Naive thymus-derived CD8-positive, alpha-beta T cell (primary cell): ENCODE results near the gene ZNF880. TPM values are rescaled to one million over a fixed set of nuclear protein-coding genes. Genes with fewer than 3 reads are reported as not detected.
"Not testable (repeated sequence)": the region's sequence is repeated elsewhere in the genome, so short reads cannot be mapped to it uniquely, and the experiment has no call there.

Experiments used
- ATAC-seq, 2 donors: fragments of 150-1000 bp; cut with Tn5 transposase in 1 of 2; sonication (Bioruptor Pico), chemical (Tn5 transposase) in 1 of 2; 1 replicate in 1 of 2; 2 replicates in 1 of 2; pipeline ENCODE4 v1.10.0; 2021; ENCODE audit warnings: mild to moderate bottlenecking in 2 of 2, moderate library complexity in 2 of 2
- POLR2A ChIA-PET: fragments of 350-600 bp; sonication (Branson Sonifier 250); formaldehyde crosslinking; loops from one replicate; lab custom pipeline; 2021; ENCODE audit warnings: antibody characterized with exemption; lab: Charles Lee
- DNase-seq, 10 donors: peaks; one replicate each; pipeline versions ENCODE4 v3.0.0 to v3.0.0-alpha.2; 2020 to 2022
- H3K27ac Mint-ChIP-seq, 10 donors: one replicate each; pipeline ENCODE4 v1.8.0; 2020 to 2022; ENCODE audit warnings: mild to moderate bottlenecking in 10 of 10, mixed read lengths in 10 of 10, moderate library complexity in 4 of 10, inconsistent platforms in 1 of 10
- H3K27me3 Mint-ChIP-seq, 5 donors: one replicate each; pipeline ENCODE4 v1.8.0; 2021 to 2022; ENCODE audit warnings: mixed read lengths in 5 of 5
- H3K36me3 Mint-ChIP-seq, 3 donors: one replicate each; pipeline ENCODE4 v1.8.0; 2020 to 2022; ENCODE audit warnings: mixed read lengths in 3 of 3, mild to moderate bottlenecking in 2 of 3, inconsistent platforms in 1 of 3
- H3K4me1 Mint-ChIP-seq, 4 donors: one replicate each; pipeline ENCODE4 v1.8.0; 2021 to 2022; ENCODE audit warnings: mixed read lengths in 4 of 4
- H3K4me3 Mint-ChIP-seq, 10 donors: one replicate each; pipeline ENCODE4 v1.8.0; 2020 to 2022; ENCODE audit warnings: mild to moderate bottlenecking in 10 of 10, mixed read lengths in 10 of 10, moderate library complexity in 6 of 10, inconsistent platforms in 1 of 10
- H3K9me3 Mint-ChIP-seq, 9 donors: one replicate each; pipeline ENCODE4 v1.8.0; 2020 to 2022; ENCODE audit warnings: mixed read lengths in 9 of 9, mild to moderate bottlenecking in 3 of 9, inconsistent platforms in 1 of 9, moderate library complexity in 1 of 9
- polyA plus RNA-seq, 3 donors: library from polyadenylated mRNA; unstranded; fragments of 300-500 nt; fragmentation: Illumina TruSeq; gene quantifications; one replicate each; pipeline ENCODE4 v1.2.3, GENCODE V29; 2021
- total RNA-seq, 8 experiments: library from RNA in 2 of 8; stranded (reverse) in 2 of 8; gene quantifications; one replicate each; pipeline ENCODE4 v1.2.3 and lab custom pipeline; 2021 to 2026

Gene ZNF880
- 10 to 100 TPM; 46.5 to 57.9 TPM for total RNA-seq
- polyA plus RNA-seq: 10 to 100 TPM; 38.7 to 46.8 (median 40.4) TPM
- 16.7 to 28.8 (median 23.1) reads per million in 6 experiments for total RNA-seq (lab: John Stamatoyannopoulos, UW)

DNA sequence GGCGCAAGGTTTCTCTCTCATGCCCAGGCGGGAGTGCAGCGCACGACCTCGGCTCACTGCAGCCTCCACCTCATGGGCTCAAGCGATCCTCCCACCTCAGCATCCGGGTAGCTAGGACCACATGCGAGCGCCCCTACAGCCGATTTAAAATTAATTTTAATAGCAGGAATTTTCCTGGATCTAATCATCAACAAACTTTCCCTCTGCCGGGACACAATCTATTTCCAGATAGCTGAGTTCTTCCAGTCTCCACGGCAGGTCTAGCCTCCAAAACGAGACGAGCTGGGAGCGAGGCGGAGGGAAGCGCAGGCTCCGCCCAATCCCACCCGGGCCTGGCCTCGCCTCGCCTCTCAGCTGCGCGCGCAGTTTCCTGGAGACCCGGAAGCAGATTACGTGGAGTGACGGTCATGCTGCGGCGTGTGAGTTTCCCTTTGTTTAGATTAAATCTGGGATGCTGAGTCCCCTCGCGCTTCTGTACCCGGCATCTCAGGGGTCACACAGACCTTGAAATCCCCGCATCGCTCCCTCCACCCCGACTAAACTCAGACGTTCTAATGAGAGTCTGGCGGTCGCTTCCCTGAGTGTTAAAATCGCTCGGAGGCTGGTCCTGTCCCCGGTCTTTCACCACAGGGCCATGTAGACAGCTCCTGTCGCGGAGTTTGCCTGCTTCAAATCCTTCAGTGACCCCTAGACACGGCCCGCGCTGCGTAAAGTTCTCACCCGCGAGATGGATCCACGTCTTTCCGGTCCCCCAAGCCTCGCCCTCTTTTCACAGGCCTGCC is at the start of gene ZNF880:
TSS of gene ZNF880 (plus strand) at position 365 of the 782 bp plus-strand sequence. CDS start at position 408, 43 bp downstream.
- Mint-ChIP-seq H3K4me3 (peak within 1 kb of the TSS; percentile 91 to 97 (median 96)), H3K9me3 (peaks cover 0 to 88% (median 30%) of the 10 kb centered on the region in 9 donors), H3K27ac (peak within 1 kb of the TSS; percentile 96 to 100 (median 98)), H3K27me3 (peaks cover 0 to 1% (median 0%) of the 10 kb centered on the region in 5 donors), H3K36me3 (peaks cover 42 to 77% (median 53%) of the 10 kb centered on the region in 3 donors), H3K4me1 (peaks cover 8 to 21% (median 16%) of the 10 kb centered on the region in 4 donors)
- POLR2A ChIA-PET: interaction anchor here (0.6 to 1.1 kb wide), 10 partner anchors 11 to 1151 kb away, joined by 3 to 16 read pairs (median 3); partner anchors contain the start of genes ZNF528, ZNF610, ZNF766 and ZNF816
- peak; percentile 79 to 96 (median 91) for DNase-seq
- ATAC-seq: peak; percentile 95 to 97

DNA sequence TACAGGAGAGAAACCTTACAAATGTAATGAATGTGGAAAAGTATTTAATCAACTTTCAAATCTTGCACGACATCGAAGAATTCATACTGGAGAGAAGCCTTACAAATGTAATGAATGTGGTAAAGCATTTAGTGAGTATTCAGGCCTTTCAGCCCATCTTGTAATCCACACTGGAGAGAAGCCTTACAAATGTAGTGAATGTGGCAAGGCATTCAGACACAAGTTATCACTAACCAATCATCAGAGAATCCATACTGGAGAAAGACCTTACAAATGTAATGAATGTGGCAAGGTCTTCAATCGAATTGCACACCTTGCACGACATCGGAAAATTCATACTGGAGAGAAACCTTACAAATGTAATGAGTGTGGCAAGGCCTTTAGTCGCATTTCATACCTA is 47.3 kb upstream of the ZNF880 start:
- H3K27me3 Mint-ChIP-seq: no peaks in the 10 kb centered on the region
- H3K4me3 Mint-ChIP-seq: peak overlapping the region in 1 of 10 donors; percentile 20
- no peak overlapping the region for H3K27ac Mint-ChIP-seq
- ATAC-seq (no peak), DNase-seq (no peak)
- peaks cover 0 to 3% (median 0%) of the 10 kb centered on the region in 4 donors for H3K4me1 Mint-ChIP-seq
- peaks cover 0 to 99% (median 56%) of the 10 kb centered on the region in 9 donors for H3K9me3 Mint-ChIP-seq
- H3K36me3 Mint-ChIP-seq: peaks cover 56 to 85% (median 59%) of the 10 kb centered on the region in 3 donors
- POLR2A ChIA-PET: no interaction called here

DNA sequence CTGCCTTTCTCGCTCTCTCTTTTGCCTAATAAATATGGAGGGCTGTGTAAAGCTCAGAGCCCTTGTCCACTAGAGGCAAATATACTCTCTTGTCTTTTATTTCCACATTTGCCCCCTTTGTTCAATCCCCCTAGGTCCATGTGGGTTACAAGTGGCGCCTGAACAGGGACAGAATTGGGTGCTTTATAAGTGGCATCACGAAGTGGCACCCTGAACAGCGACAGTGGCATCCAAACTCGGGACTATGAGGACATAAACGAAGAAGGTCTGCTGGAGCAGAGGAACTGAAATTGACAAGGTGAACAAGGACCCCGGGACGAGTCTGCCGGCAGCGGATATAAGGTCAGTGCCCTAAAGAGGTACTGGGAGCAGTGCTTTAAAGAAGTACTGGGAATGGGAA is 38.0 kb upstream of the ZNF880 start:
- POLR2A ChIA-PET: no interaction called here

DNA sequence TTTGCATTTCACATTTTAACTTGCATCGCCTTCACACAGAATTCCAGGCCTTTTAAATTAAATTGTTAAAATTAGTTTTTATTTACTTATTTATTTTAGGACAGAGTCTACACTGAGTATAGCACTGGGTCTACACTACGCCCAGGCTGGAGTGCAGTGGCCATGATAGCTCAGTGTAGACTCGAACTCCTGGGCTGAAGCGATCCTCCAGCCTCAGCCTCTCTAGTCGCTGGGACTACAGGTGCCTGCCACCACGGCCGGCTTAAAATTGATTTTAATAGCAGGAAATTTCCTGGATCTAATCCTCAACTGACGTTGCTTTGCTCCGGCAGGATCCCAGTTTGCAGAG is 34.0 kb upstream of the ZNF880 start:
- POLR2A ChIA-PET: interaction anchor here (0.6 to 1.3 kb wide), 2 partner anchors 34 to 404 kb away, joined by 5 to 6 read pairs; partner anchors contain the start of gene ZNF880
- peaks cover 0 to 77% (median 33%) of the 10 kb centered on the region in 9 donors for H3K9me3 Mint-ChIP-seq
- ATAC-seq: peak in 1 of 2 donors; percentile 38

More for the DNA sequence above, 38.0 kb upstream of the ZNF880 start:
- Mint-ChIP-seq H3K36me3 (peaks cover 2 to 48% (median 34%) of the 10 kb centered on the region in 3 donors), H3K9me3 (peaks cover 0 to 96% (median 35%) of the 10 kb centered on the region in 9 donors), H3K4me3 (no peak overlapping the region), H3K27ac (no peak overlapping the region), H3K4me1 (peaks cover 5 to 9% (median 8%) of the 10 kb centered on the region in 4 donors), H3K27me3 (no peaks in the 10 kb centered on the region)
- ATAC-seq (no peak), DNase-seq (peak in 1 of 10 donors; percentile 6)

DNA sequence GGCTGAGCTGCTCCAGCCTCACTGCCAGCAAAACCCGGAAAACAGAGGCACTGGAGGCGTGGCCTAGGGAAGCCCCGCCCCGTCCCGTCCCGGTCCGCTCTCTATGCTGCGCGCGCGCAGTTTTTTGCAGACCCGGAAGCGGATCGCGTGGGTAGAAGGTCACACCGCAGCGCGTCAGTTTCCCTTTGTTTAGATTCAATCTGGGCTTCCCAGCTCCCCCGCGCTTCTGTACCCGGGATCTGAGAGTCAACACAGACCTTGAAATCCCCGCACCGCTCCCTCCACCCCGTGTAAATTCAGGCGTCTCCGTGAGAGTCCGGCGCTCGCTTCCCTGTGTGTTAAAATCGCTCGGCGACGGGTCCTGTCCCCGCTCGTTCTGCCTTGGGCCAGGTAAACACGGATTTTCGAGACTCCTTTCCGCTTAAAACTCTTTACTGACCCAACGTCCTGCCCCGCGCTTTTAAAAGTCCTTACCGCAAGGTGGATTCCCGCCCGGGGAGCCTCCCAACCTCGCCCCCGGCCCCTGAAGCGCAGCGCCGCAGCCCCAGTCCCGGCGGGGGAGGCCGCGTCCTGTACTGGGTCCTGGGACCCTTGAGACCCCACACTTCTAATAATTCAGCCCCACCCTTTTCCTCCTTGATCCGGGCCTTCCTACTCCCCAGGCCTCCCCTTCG is 33.5 kb upstream of the ZNF880 start, which contains the start of gene ZNF610:
TSS of gene ZNF610 (plus strand) at position 127 of the 674 bp plus-strand sequence. CDS start 12,930 bp downstream, outside the sequence.
- H3K9me3 Mint-ChIP-seq: peaks cover 0 to 76% (median 27%) of the 10 kb centered on the region in 9 donors
- peak within 1 kb of the TSS; percentile 93 to 99 (median 97) for H3K27ac Mint-ChIP-seq
- ATAC-seq (peak; percentile 92 to 96), DNase-seq (peak; percentile 73 to 93 (median 85))
- POLR2A ChIA-PET: interaction anchor here (1.3 kb wide), 1 partner anchor 33 kb away, joined by 6 read pairs; the partner anchor contains the start of gene ZNF880
- H3K27me3 Mint-ChIP-seq: no peaks in the 10 kb centered on the region
- peaks cover 12 to 17% (median 15%) of the 10 kb centered on the region in 4 donors for H3K4me1 Mint-ChIP-seq
- H3K4me3 Mint-ChIP-seq: peak within 1 kb of the TSS; percentile 93 to 99 (median 97)
- peaks cover 15 to 54% (median 38%) of the 10 kb centered on the region in 3 donors for H3K36me3 Mint-ChIP-seq

More for the DNA sequence above, 34.0 kb upstream of the ZNF880 start:
- H3K27ac Mint-ChIP-seq: peak overlapping the region; percentile 93 to 99 (median 97)
- H3K27me3 Mint-ChIP-seq: no peaks in the 10 kb centered on the region
- peaks cover 15 to 52% (median 44%) of the 10 kb centered on the region in 3 donors for H3K36me3 Mint-ChIP-seq
- H3K4me1 Mint-ChIP-seq: peaks cover 12 to 17% (median 15%) of the 10 kb centered on the region in 4 donors
- peak overlapping the region; percentile 93 to 99 (median 97) for H3K4me3 Mint-ChIP-seq
- DNase-seq: no peak

DNA sequence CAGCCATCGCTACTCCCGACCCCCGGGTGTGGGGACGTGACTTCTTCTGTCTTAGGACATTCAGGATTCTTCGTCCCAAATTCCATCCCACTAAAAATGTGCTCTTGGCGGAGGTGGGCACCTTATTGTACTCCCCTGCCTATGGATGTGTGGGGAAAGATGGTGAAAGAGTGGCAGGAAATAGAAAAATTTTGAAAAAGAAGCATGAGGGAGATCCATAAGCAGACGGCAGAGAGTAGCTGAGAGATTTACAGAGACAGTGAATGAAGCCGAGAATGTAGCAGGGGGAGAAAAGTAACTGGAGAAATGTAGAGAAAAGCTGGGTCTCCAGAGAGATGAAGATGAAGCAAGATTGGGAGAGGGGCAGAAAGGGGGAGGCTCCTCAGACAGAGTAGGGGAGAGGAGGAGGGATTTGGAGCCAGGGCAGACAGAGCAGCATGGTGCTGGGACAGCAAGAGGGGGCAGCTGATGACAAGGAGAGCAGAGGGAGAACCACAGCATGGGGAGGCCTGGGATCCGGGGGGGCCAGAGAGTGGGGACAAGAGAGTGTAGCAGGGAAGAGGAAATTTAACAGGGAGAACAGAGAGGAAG is 32.8 kb upstream of the ZNF880 start:
- peaks cover 0 to 70% (median 24%) of the 10 kb centered on the region in 9 donors for H3K9me3 Mint-ChIP-seq
- peaks cover 15 to 50% (median 34%) of the 10 kb centered on the region in 3 donors for H3K36me3 Mint-ChIP-seq
- H3K27ac Mint-ChIP-seq: peak overlapping the region; percentile 93 to 99 (median 97)
- ATAC-seq: no peak
- DNase-seq: peak in 1 of 10 donors; percentile 6
- POLR2A ChIA-PET: interaction anchor here (1.3 kb wide), 1 partner anchor 33 kb away, joined by 6 read pairs; the partner anchor contains the start of gene ZNF880
- peak overlapping the region; percentile 93 to 99 (median 97) for H3K4me3 Mint-ChIP-seq
- peaks cover 12 to 17% (median 15%) of the 10 kb centered on the region in 4 donors for H3K4me1 Mint-ChIP-seq
- no peaks in the 10 kb centered on the region for H3K27me3 Mint-ChIP-seq

DNA sequence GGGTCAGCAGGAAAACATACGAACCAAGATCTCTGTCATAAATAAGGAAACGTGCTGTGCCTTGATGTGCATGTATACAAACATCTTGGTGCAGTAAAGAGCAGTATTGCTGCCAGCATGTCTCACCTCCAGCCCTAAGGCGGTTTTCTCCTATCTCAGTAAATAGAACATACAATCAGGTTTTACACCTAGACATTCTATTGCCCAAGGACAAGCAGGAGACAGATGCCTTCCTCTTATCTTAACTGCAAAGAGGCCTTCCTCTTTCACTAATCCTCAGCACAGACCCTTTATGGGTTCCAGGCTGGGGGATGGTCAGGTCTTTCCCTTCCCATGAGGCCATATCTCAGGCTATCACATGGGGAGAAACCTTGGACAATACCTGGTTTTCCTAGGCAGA is 30.7 kb upstream of the ZNF880 start:
- Mint-ChIP-seq H3K9me3 (peaks cover 0 to 70% (median 22%) of the 10 kb centered on the region in 9 donors), H3K4me3 (peak overlapping the region in 1 of 10 donors; percentile 10), H3K4me1 (peaks cover 12 to 22% (median 18%) of the 10 kb centered on the region in 4 donors), H3K36me3 (peaks cover 15 to 31% (median 17%) of the 10 kb centered on the region in 3 donors)
- ATAC-seq, DNase-seq, H3K27ac Mint-ChIP-seq, H3K27me3 Mint-ChIP-seq, POLR2A ChIA-PET: not testable (repeated sequence)

DNA sequence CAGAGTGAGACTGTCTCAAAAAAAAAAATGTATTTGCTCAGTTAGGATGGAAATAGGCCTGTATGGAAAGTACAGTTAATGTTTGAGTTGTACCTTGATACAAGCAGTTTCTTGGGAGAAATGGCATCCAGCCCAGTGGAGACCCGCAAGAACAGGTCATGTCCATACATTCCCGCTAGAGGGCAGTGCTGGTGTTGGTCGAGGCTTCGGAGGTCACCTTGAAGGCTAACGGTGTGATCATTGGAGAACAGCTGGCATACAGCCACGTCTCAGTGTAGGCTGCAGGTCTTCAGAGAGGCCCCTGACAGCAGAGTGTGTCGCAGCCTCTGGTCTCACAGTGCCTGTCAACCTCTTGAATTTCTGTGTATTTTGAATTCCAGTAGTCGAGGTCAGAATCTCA is 26.2 kb upstream of the ZNF880 start:
- Mint-ChIP-seq H3K36me3 (peaks cover 6 to 26% (median 14%) of the 10 kb centered on the region in 3 donors), H3K27me3 (no peaks in the 10 kb centered on the region), H3K4me1 (peaks cover 0 to 5% (median 3%) of the 10 kb centered on the region in 4 donors), H3K9me3 (peaks cover 0 to 78% (median 20%) of the 10 kb centered on the region in 9 donors), H3K4me3 (no peak overlapping the region), H3K27ac (peak overlapping the region in 2 of 10 donors; percentile 27 to 34)
- DNase-seq: peak; percentile 4 to 73 (median 35)
- POLR2A ChIA-PET: interaction anchor here (0.6 kb wide), 1 partner anchor 854 kb away, joined by 4 read pairs; no protein-coding TSS in a partner anchor
- peak in 1 of 2 donors; percentile 82 for ATAC-seq

DNA sequence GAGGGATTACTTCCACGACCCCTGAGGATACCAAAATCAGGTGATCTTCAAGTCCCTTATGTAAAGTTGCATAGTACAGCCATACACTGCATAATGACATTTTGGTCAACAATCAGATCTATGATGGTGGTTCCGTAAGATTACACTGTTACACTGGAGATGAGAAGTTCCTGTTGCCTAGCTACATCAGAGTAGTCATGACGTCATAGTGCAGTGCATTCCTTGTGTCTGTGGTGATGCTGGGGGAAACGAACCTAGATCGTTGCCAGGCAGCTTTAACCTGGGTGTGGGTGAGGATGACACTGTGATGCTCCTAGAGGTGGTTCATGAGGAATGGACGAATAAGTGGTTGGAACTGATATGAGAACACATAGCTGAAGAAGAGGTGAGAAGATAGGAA is 24.6 kb upstream of the ZNF880 start:
- ATAC-seq (no peak), DNase-seq (no peak)
- peak overlapping the region in 1 of 10 donors; percentile 24 for H3K27ac Mint-ChIP-seq
- H3K9me3 Mint-ChIP-seq: peaks cover 0 to 80% (median 23%) of the 10 kb centered on the region in 9 donors
- no peaks in the 10 kb centered on the region for H3K27me3 Mint-ChIP-seq
- H3K4me1 Mint-ChIP-seq: peaks cover 0 to 5% (median 3%) of the 10 kb centered on the region in 4 donors
- POLR2A ChIA-PET: no interaction called here
- H3K4me3 Mint-ChIP-seq: no peak overlapping the region
- H3K36me3 Mint-ChIP-seq: peaks cover 19 to 28% (median 21%) of the 10 kb centered on the region in 3 donors

DNA sequence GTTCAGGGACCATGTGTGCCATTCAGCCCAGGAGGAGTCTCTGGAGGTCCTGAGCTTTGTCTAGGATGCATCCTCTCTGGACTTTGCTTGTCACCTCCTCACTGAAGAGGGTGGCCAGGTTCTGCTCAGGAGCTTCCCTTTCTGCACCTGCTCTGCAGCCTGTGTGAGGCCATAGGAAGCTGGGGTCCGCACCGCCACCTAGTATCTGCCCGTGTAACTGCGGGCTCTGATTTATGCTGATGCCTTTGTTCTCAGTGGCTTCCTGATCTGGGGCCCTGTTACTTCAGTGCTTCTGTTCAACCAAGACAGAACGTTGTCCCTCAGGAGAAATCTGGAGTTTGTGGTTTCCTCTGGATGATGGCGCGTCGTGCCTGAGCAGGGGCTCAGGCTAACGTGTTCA is 18.2 kb upstream of the ZNF880 start:
- POLR2A ChIA-PET: no interaction called here
- H3K36me3 Mint-ChIP-seq: peaks cover 63 to 73% (median 67%) of the 10 kb centered on the region in 3 donors

DNA sequence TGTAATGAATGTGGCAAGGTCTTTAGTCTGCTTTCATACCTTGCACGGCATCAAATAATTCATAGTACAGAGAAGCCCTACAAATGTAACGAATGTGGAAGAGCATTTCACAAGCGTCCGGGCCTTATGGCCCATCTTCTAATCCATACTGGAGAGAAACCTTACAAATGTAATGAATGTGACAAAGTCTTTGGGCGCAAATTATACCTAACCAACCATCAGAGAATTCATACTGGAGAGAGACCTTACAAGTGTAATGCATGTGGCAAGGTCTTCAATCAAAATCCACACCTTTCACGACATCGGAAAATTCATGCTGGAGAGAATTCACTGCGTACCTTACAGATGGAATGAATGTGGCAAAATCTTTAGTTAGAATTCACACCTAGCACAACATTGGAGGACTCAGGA is 3.3 kb upstream of the ZNF880 start:
- Mint-ChIP-seq H3K36me3 (peaks cover 18 to 77% (median 44%) of the 10 kb centered on the region in 3 donors), H3K9me3 (peaks cover 12 to 92% (median 32%) of the 10 kb centered on the region in 9 donors)

More for the DNA sequence above, 18.2 kb upstream of the ZNF880 start:
- no peaks in the 10 kb centered on the region for H3K4me1 Mint-ChIP-seq
- no peak overlapping the region for H3K4me3 Mint-ChIP-seq
- peaks cover 9 to 80% (median 47%) of the 10 kb centered on the region in 9 donors for H3K9me3 Mint-ChIP-seq
- no peak overlapping the region for H3K27ac Mint-ChIP-seq
- no peaks in the 10 kb centered on the region for H3K27me3 Mint-ChIP-seq
- no peak for DNase-seq
- ATAC-seq: no peak

More for the DNA sequence above, 3.3 kb upstream of the ZNF880 start:
- Mint-ChIP-seq H3K27ac (no peak overlapping the region), H3K4me1 (peaks cover 8 to 19% (median 14%) of the 10 kb centered on the region in 4 donors), H3K4me3 (no peak overlapping the region), H3K27me3 (peaks cover 0 to 1% (median 0%) of the 10 kb centered on the region in 5 donors)
- no peak for ATAC-seq
- POLR2A ChIA-PET: no interaction called here
- DNase-seq: no peak
